ENCODE results near the gene ALDH1L2. TPM values are rescaled to one million over a fixed set of nuclear protein-coding genes. Genes with fewer than 3 reads are reported as not detected.
A peak's percentile ranks its signal among the peaks of the same experiment; 100 is the strongest.

Gene ALDH1L2
- total RNA-seq, 1 experiment from 2014 or later, result 1.9 TPM

DNA sequence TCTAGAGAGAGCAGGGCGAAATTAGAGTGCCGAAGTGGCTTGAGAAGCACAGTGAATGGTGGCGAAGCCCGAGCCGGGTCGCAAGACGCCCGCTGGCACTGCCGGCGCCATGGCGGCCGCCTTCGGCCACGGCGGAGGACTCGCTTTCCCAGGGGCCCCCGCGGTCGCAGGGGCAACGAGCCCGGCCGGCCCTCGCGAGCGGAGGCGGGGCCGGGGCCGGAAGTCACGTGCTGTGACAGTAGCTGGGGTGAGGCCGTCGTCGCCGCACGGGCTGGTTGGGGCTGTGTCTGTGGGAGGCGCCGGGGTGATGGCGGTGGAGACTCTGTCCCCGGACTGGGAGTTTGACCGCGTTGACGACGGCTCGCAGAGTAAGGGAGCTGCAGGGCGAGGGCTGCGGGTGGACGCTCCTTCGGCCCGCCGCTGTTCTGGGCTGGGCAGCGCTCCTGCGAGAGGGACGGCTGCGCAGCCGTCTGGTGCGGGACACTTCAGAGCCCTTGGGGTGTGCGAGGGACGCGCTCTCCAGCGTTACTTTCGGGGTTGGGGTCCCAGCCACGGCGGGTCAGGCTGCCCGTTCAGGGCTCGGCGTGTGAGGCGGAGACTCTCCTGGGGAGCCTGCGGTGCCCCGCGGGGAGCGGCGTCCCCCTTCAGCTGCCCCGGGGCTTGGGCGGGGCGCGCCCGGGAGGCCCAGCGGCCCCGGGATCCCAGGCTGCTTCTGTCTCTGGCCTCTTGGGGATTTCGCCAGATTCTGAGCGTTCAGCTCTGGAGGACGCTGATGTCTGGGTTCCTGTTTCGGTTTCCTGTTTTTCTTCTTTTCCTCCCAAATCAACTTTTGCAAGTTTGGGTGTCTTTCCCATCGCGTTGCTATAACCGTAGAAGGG, 23.5 kb upstream of the ALDH1L2 start, which contains the start of gene WASHC4:
TSS of gene WASHC4 (plus strand) at position 238 of the 878 bp plus-strand sequence. CDS start at position 308, 70 bp downstream.
- TF ChIP-seq, protein P1, sequence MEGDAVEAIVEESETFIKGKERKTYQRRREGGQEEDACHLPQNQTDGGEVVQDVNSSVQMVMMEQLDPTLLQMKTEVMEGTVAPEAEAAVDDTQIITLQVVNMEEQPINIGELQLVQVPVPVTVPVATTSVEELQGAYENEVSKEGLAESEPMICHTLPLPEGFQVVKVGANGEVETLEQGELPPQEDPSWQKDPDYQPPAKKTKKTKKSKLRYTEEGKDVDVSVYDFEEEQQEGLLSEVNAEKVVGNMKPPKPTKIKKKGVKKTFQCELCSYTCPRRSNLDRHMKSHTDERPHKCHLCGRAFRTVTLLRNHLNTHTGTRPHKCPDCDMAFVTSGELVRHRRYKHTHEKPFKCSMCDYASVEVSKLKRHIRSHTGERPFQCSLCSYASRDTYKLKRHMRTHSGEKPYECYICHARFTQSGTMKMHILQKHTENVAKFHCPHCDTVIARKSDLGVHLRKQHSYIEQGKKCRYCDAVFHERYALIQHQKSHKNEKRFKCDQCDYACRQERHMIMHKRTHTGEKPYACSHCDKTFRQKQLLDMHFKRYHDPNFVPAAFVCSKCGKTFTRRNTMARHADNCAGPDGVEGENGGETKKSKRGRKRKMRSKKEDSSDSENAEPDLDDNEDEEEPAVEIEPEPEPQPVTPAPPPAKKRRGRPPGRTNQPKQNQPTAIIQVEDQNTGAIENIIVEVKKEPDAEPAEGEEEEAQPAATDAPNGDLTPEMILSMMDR (conservative IDR thresholded peaks at IDR 0.05), result no peak
- Histone ChIP-seq H3K23ac (ENCODE audit: insufficient read length, low read depth, low read length) (no peak within 1 kb of the TSS), H2AK5ac (ENCODE audit: insufficient read length, low read length) (no peak within 1 kb of the TSS), H4K5ac (ENCODE audit: insufficient read length, low read depth, low read length) (peak within 1 kb of the TSS; percentile 53), H3K9me3 (ENCODE audit: control insufficient read depth, low read depth, low read length) (no peaks in the 10 kb centered on the region), H4K8ac (replicated peaks; ENCODE audit: insufficient read length, low read depth, low read length) (no peak within 1 kb of the TSS), H3K27me3 (ENCODE audit: insufficient read depth, low read length) (no peaks in the 10 kb centered on the region), H4K20me1 (ENCODE audit: control insufficient read depth, insufficient read depth, insufficient read length) (no peaks in the 10 kb centered on the region), H3K27ac (ENCODE audit: insufficient read length, low read depth, low read length) (peak within 1 kb of the TSS; percentile 7), H3K4me2 (ENCODE audit: insufficient read depth, insufficient read length, low read length) (peak within 1 kb of the TSS; percentile 79), H2BK5ac (ENCODE audit: insufficient read length, low read length) (no peak within 1 kb of the TSS), H3T11ph (ENCODE audit: low read length) (no peak within 1 kb of the TSS), H3K79me1 (ENCODE audit: insufficient read depth, low read depth, low read length, poor library complexity, severe bottlenecking) (no peaks in the 10 kb centered on the region), H2BK15ac (ENCODE audit: low read depth, low read length) (no peak within 1 kb of the TSS), H3K9ac (ENCODE audit: extremely low read depth, insufficient read length, low read length) (peak within 1 kb of the TSS; percentile 76), H3K23me2 (ENCODE audit: insufficient read length, low read depth, low read length, poor library complexity, severe bottlenecking) (peaks cover 5% of the 10 kb centered on the region), H2BK12ac (ENCODE audit: insufficient read length, low read depth, low read length) (no peak within 1 kb of the TSS), H3K79me2 (ENCODE audit: insufficient read depth, low read length) (peaks cover 19% of the 10 kb centered on the region; the same call in 1 of the 2 replicates), H3K56ac (ENCODE audit: insufficient read length, low read depth, low read length) (no peak within 1 kb of the TSS), H3K4ac (ENCODE audit: low read depth, low read length) (no peak within 1 kb of the TSS), H3K4me1 (ENCODE audit: insufficient read depth, low read length) (no peaks in the 10 kb centered on the region; the same call in 1 of the 2 replicates), H2BK20ac (ENCODE audit: low read depth, low read length, poor library complexity, severe bottlenecking) (no peak within 1 kb of the TSS), H2AFZ (ENCODE audit: low read length) (no peak within 1 kb of the TSS), H4K91ac (ENCODE audit: insufficient read length, low read depth, low read length) (no peak within 1 kb of the TSS), H3K14ac (ENCODE audit: insufficient read depth, low read length) (peak within 1 kb of the TSS; percentile 77), H2BK120ac (ENCODE audit: low read depth, low read length, poor library complexity, severe bottlenecking) (no peak within 1 kb of the TSS), H3K18ac (ENCODE audit: insufficient read length, low read depth, low read length) (peak within 1 kb of the TSS; percentile 76)
- peak within 1 kb of the TSS; percentile 86 to 99 (median 98); a peak in 6 of 7 replicates for H3K27ac Mint-ChIP-seq
- DNase-seq, result peak; percentile 96
- no CpG with 5 or more reads among the region's 85 CpGs for WGBS (ENCODE audit: extremely low coverage, insufficient read length, low lambda C conversion rate)
- H3K4me3 Mint-ChIP-seq, result peak within 1 kb of the TSS; percentile 94 to 95
- no peaks in the 10 kb centered on the region; the same call in 1 of the 2 replicates for H3K27me3 Mint-ChIP-seq (ENCODE audit: low read depth)
- H3K36me3 Mint-ChIP-seq (ENCODE audit: insufficient read depth in 1 of 3, low read depth in 3 of 3), result peaks cover 8 to 11% (median 9%) of the 10 kb centered on the region in 3 experiments
- H3K4me1 Mint-ChIP-seq, result peaks cover 38 to 42% of the 10 kb centered on the region in 2 experiments
- peaks cover 2 to 5% of the 10 kb centered on the region in 2 experiments; a peak in 2 of 5 replicates for H3K9me3 Mint-ChIP-seq

Data from H9 (cell line).